Head of caudate nucleus (tissue), 42 donors: ENCODE data around the gene TMEM91.
"Not testable (repeated sequence)": the region's sequence is repeated elsewhere in the genome, so short reads cannot be mapped to it uniquely, and the experiment has no call there.

ENCODE experiments used
- DNase-seq, 42 donors: peaks; one replicate each; pipeline versions ENCODE4 v3.0.0 to v3.0.0-alpha.2; 2020 to 2021; ENCODE audit warnings: mixed read lengths in 7 of 42
- intact Hi-C: fragments of 100-400 bp; cut with DNase I; formaldehyde crosslinking; loops from one replicate; pipeline ENCODE4 v1.15.0; 2022

The TMEM91 gene

GRCh38 chr19:41403181-41403970, 27.0 kb downstream of the TMEM91 start:
- DNase-seq = no peak
- intact Hi-C loops = no loop called here

- intact Hi-C loops = no loop called here
- no peak for DNase-seq
Observed at GRCh38 chr19:41405776-41406175, 29.4 kb downstream of the TMEM91 start.

GRCh38 chr19:41407271-41407670, 30.9 kb downstream of the TMEM91 start:
- intact Hi-C loops = no loop called here
- DNase-seq = no peak

- intact Hi-C loops = no loop called here
- DNase-seq = no peak
Observed at GRCh38 chr19:41408256-41408655, 31.9 kb downstream of the TMEM91 start.

- DNase-seq, intact Hi-C loops: not testable (repeated sequence)
Observed at GRCh38 chr19:41408846-41409245, 32.5 kb downstream of the TMEM91 start.

GRCh38 chr19:41409288-41409687, 33.0 kb downstream of the TMEM91 start:
- no peak for DNase-seq
- intact Hi-C loops = no loop called here

GRCh38 chr19:41410336-41411054, 34.2 kb downstream of the TMEM91 start:
- intact Hi-C loops = no loop called here
- DNase-seq = no peak

- intact Hi-C loops = no loop called here
- no peak for DNase-seq
Observed at GRCh38 chr19:41411100-41411967, 35.0 kb downstream of the TMEM91 start.

- intact Hi-C loops = no loop called here
- DNase-seq = peak in 40 of 42 donors; percentile 14 to 89 (median 67)
Observed at GRCh38 chr19:41411968-41412265, 35.6 kb downstream of the TMEM91 start.

GRCh38 chr19:41412953-41413352, 36.6 kb downstream of the TMEM91 start:
- no peak for DNase-seq
- intact Hi-C loops = no loop called here

GRCh38 chr19:41413947-41414346, 37.6 kb downstream of the TMEM91 start:
- intact Hi-C loops = no loop called here
- no peak for DNase-seq

- no peak for DNase-seq
- intact Hi-C loops = no loop called here
Observed at GRCh38 chr19:41414461-41414860, 38.1 kb downstream of the TMEM91 start.

GRCh38 chr19:41415154-41415571, 38.8 kb downstream of the TMEM91 start:
- intact Hi-C loops = no loop called here
- no peak for DNase-seq

GRCh38 chr19:41416194-41416674, 39.9 kb downstream of the TMEM91 start:
- intact Hi-C loops = no loop called here
- no peak for DNase-seq

GRCh38 chr19:41420101-41420880, 44.0 kb downstream of the TMEM91 start:
- intact Hi-C loops = no loop called here
- DNase-seq = peak in 11 of 42 donors; percentile 19 to 55 (median 32)

GRCh38 chr19:41421314-41421713, 45.0 kb downstream of the TMEM91 start:
- intact Hi-C loops = no loop called here
- no peak for DNase-seq

GRCh38 chr19:41421973-41422372, 45.6 kb downstream of the TMEM91 start:
- intact Hi-C loops = no loop called here
- DNase-seq = no peak

GRCh38 chr19:41422456-41422855, 46.1 kb downstream of the TMEM91 start:
- intact Hi-C loops = no loop called here
- no peak for DNase-seq

- DNase-seq = no peak
- intact Hi-C loops = no loop called here
Observed at GRCh38 chr19:41422955-41423354, 46.6 kb downstream of the TMEM91 start.
